Measurements from ENCODE around the gene IFT20. TPM values are rescaled to one million over a fixed set of nuclear protein-coding genes. Genes with fewer than 3 reads are reported as not detected.
"Not testable (repeated sequence)": the region's sequence is repeated elsewhere in the genome, so short reads cannot be mapped to it uniquely, and the experiment has no call there.

The IFT20 gene
- total RNA-seq, 4 donors from 2014 or later = 38.5 to 78.0 (median 63.6) TPM

- Histone ChIP-seq H3K27me3 (no peaks in the 10 kb centered on the region), H3K27ac (no peak overlapping the region), H3K9me3 (no peaks in the 10 kb centered on the region), H3K4me1 (peaks cover 0 to 32% of the 10 kb centered on the region in 2 donors), H3K36me3 (peaks cover 47 to 55% of the 10 kb centered on the region in 2 donors), H3K4me3 (replicated peaks in 1 of 3) (no peak overlapping the region)
- TF ChIP-seq POLR2A (IDR thresholded peaks at IDR 0.05) (no peak), CTCF (IDR thresholded peaks at IDR 0.05) (no peak)
- 92 to 94% methylated on average over 10 to 11 of the region's 11 CpGs for WGBS, 2 donors
- intact Hi-C loops (cut with DNase I) = no loop called here
- DNase-seq = no peak
Observed at GRCh38 chr17:28341516-28341915, 6.2 kb upstream of the IFT20 start.

GRCh38 chr17:28340374-28340773, 5.1 kb upstream of the IFT20 start:
- Histone ChIP-seq H3K27me3 (no peaks in the 10 kb centered on the region), H3K36me3 (peaks cover 44 to 48% of the 10 kb centered on the region in 2 donors)
- intact Hi-C loops (cut with DNase I) = no loop called here

DNA sequence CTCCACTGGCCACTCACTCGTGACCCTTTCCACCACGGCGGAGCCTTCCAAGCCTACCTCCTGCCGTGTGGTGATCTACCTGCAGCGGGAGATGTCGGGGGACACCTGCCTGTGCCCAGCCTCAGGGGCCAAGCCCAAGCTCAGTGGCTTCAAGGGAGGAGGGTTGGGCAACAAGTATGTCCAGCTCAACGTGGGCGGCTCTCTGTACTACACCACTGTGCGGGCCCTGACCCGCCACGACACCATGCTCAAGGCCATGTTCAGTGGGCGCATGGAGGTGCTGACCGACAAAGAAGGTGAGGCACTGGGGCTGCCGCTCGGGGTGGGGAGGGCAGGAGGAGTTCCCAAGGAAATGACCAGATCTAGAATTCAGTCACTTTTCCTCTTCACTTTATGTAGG, 4.2 kb upstream of the IFT20 start:
- Histone ChIP-seq H3K9me3 (no peaks in the 10 kb centered on the region), H3K4me1 (peaks cover 6 to 33% of the 10 kb centered on the region in 2 donors), H3K27ac (no peak overlapping the region), H3K36me3 (peaks cover 34 to 41% of the 10 kb centered on the region in 2 donors), H3K27me3 (no peaks in the 10 kb centered on the region), H3K4me3 (replicated peaks in 1 of 3) (no peak overlapping the region)
- WGBS, 2 donors = 95 to 96% methylated on average over 15 of the region's 15 CpGs
- intact Hi-C loops (cut with DNase I) = loop anchor here (10.0 kb wide), 1 partner anchor 615 kb away; the partner anchor contains the start of gene PHF12
- no peak for DNase-seq
- TF ChIP-seq POLR2A (IDR thresholded peaks at IDR 0.05) (no peak), CTCF (IDR thresholded peaks at IDR 0.05) (no peak)

More at GRCh38 chr17:28340374-28340773, 5.1 kb upstream of the IFT20 start:
- WGBS, 2 donors = 92 to 98% methylated on average over 6 of the region's 6 CpGs
- Histone ChIP-seq H3K9me3 (no peaks in the 10 kb centered on the region), H3K4me1 (peaks cover 0 to 29% of the 10 kb centered on the region in 2 donors), H3K27ac (no peak overlapping the region), H3K4me3 (replicated peaks in 1 of 3) (no peak overlapping the region)
- no peak for DNase-seq
- TF ChIP-seq POLR2A (IDR thresholded peaks at IDR 0.05) (no peak), CTCF (IDR thresholded peaks at IDR 0.05) (no peak)

DNA sequence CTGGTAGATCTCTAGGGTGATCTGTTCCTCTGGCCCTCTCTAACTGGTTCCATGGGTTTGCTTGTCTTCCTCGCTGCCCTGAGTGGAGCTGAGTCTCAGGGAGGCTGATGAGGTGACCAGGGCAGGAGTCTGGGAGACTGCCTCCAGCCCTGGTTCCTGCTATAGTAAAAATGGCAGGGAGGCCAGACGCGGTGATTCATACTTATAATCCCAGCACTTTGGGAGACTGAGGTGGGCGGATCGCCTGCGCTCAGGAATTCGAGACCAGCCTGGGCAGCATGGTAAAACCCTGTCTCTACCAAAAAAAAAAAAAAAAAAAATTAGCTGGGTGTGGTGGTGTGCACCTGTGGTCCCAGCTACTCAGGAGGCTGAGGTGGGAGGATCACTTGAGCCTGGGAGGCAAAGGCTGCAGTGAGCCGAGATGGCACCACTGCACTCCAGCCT, 3.5 kb upstream of the IFT20 start:
- not testable (repeated sequence) for H3K27me3 ChIP-seq; H3K4me3 ChIP-seq (replicated peaks in 1 of 3); DNase-seq; H3K9me3 ChIP-seq
- Histone ChIP-seq H3K4me1 (peaks cover 11 to 36% of the 10 kb centered on the region in 2 donors), H3K36me3 (peaks cover 33 to 35% of the 10 kb centered on the region in 2 donors), H3K27ac (peak overlapping the region in 1 of 3 donors; percentile 55)
- intact Hi-C loops (cut with DNase I) = loop anchor here (10.0 kb wide), 1 partner anchor 616 kb away; the partner anchor contains the start of gene PHF12
- 80 to 86% methylated on average over 7 to 8 of the region's 8 CpGs for WGBS, 2 donors

- H3K4me3 ChIP-seq (replicated peaks in 1 of 3) = no peak overlapping the region
- no peaks in the 10 kb centered on the region for H3K27me3 ChIP-seq
- peak overlapping the region in 2 of 3 donors; percentile 14 to 55 for H3K27ac ChIP-seq
- intact Hi-C loops (cut with DNase I) = loop anchor here (10.0 kb wide), 1 partner anchor 617 kb away; the partner anchor contains the start of gene PHF12
- WGBS, 2 donors = 57 to 69% methylated on average over 5 of the region's 5 CpGs
- DNase-seq = no peak
- no peak for TF ChIP-seq POLR2A (IDR thresholded peaks at IDR 0.05)
- TF ChIP-seq CTCF (IDR thresholded peaks at IDR 0.05) = no peak
- no peaks in the 10 kb centered on the region for H3K9me3 ChIP-seq
- peaks cover 30 to 33% of the 10 kb centered on the region in 2 donors for H3K36me3 ChIP-seq
- peaks cover 11 to 37% of the 10 kb centered on the region in 2 donors for H3K4me1 ChIP-seq
Observed at GRCh38 chr17:28338056-28338768, 2.9 kb upstream of the IFT20 start.

All from thyroid gland (tissue), 4 donors.